Kidney capillary endothelial cell (primary cell): ENCODE results near the gene ATP2C2.
"Not testable (repeated sequence)": the region's sequence is repeated elsewhere in the genome, so short reads cannot be mapped to it uniquely, and the experiment has no call there.

Experiments used
- DNase-seq: peaks from one replicate; pipeline ENCODE4 v3.0.0-alpha.2; 2018; ENCODE audit warnings: low spot score

The ATP2C2 gene

GRCh38 chr16:84367750-84368307, 509 bp upstream of the ATP2C2 start:
- no peak for DNase-seq

GRCh38 chr16:84369105-84369504, 767 bp downstream of the ATP2C2 start:
- no peak for DNase-seq

GRCh38 chr16:84369938-84370627, 1.7 kb downstream of the ATP2C2 start:
- DNase-seq = no peak

GRCh38 chr16:84370723-84371552, 2.6 kb downstream of the ATP2C2 start:
- DNase-seq = no peak

- DNase-seq = no peak
These were observed 3.2 kb downstream of the ATP2C2 start for GRCh38 chr16:84371553-84371865.

- DNase-seq = no peak
These were observed 5.7 kb downstream of the ATP2C2 start for GRCh38 chr16:84373907-84374489.

- no peak for DNase-seq
These were observed 9.8 kb downstream of the ATP2C2 start for GRCh38 chr16:84378099-84378498.

GRCh38 chr16:84378567-84378966, 10.2 kb downstream of the ATP2C2 start:
- DNase-seq = no peak

GRCh38 chr16:84379008-84379708, 10.8 kb downstream of the ATP2C2 start:
- no peak for DNase-seq

- no peak for DNase-seq
These were observed 11.5 kb downstream of the ATP2C2 start for GRCh38 chr16:84379709-84380362.

- no peak for DNase-seq
These were observed 12.1 kb downstream of the ATP2C2 start for GRCh38 chr16:84380405-84380804.

- DNase-seq = no peak
These were observed 14.1 kb downstream of the ATP2C2 start for GRCh38 chr16:84382396-84382795.

GRCh38 chr16:84383106-84383505, 14.8 kb downstream of the ATP2C2 start:
- DNase-seq = no peak

GRCh38 chr16:84386047-84386446, 17.7 kb downstream of the ATP2C2 start:
- DNase-seq = no peak

- no peak for DNase-seq
These were observed 18.7 kb downstream of the ATP2C2 start for GRCh38 chr16:84387021-84387420.

- peak; percentile 32 for DNase-seq
These were observed 21.9 kb downstream of the ATP2C2 start for GRCh38 chr16:84390131-84390785.

GRCh38 chr16:84391151-84392030, 23.1 kb downstream of the ATP2C2 start:
- DNase-seq = no peak

GRCh38 chr16:84392031-84392360, 23.7 kb downstream of the ATP2C2 start:
- no peak for DNase-seq

- not testable (repeated sequence) for DNase-seq
These were observed 27.7 kb downstream of the ATP2C2 start for GRCh38 chr16:84396082-84396481.

GRCh38 chr16:84396537-84397008, 28.2 kb downstream of the ATP2C2 start:
- DNase-seq = no peak
